GM12873 (cell line): ENCODE data around the gene DAPP1.

Experiments
- TF ChIP-seq, protein P1 (sequence below): IDR thresholded peaks from 2 replicates; pipeline ENCODE4 v1.5.1; 2012; ENCODE audit warnings: low read depth, mild to moderate bottlenecking, moderate library complexity, low read length, control low read depth; ENCODE audit not compliant: insufficient read depth; ENCODE audit errors: missing control alignments

DAPP1 gene, protein sequence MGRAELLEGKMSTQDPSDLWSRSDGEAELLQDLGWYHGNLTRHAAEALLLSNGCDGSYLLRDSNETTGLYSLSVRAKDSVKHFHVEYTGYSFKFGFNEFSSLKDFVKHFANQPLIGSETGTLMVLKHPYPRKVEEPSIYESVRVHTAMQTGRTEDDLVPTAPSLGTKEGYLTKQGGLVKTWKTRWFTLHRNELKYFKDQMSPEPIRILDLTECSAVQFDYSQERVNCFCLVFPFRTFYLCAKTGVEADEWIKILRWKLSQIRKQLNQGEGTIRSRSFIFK

DNA sequence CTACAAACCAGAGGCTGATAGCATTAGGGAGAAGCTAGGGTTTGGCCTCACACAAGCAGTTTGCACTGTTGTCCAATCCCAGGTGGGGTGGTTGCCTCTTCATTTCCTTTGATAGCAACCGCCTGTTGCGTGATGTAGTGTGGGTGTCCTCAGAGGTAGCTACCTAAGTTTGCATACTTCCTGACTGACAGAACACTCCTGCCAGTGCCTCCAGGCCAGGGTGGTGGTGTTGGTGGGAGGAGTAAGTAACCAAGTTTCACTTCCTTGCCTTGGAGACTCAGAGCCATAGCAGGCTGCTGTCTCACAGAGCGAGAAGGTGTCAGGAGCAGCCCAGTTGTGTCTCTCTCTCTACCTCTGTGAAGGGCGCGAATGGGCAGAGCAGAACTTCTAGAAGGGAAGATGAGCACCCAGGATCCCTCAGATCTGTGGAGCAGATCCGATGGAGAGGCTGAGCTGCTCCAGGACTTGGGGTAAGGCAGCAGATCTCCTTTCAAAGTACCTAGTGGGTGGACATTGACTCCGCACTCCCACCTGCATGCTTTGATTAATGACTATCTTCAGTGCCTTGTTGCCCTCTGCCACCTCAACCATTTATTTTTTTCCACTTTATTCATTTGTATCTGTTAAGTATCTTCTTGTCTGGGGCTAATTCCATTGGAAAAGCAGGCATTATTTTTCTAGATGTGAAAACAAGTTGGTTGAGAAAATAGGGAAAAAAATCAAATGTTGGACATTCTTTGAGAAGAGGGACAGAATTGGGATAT, at the start of gene DAPP1:
Gene DAPP1, plus strand, starts transcription at position 283 of the 764 bp plus-strand sequence. Its CDS starts 87 bp downstream, at position 370.
- TF ChIP-seq, protein P1, sequence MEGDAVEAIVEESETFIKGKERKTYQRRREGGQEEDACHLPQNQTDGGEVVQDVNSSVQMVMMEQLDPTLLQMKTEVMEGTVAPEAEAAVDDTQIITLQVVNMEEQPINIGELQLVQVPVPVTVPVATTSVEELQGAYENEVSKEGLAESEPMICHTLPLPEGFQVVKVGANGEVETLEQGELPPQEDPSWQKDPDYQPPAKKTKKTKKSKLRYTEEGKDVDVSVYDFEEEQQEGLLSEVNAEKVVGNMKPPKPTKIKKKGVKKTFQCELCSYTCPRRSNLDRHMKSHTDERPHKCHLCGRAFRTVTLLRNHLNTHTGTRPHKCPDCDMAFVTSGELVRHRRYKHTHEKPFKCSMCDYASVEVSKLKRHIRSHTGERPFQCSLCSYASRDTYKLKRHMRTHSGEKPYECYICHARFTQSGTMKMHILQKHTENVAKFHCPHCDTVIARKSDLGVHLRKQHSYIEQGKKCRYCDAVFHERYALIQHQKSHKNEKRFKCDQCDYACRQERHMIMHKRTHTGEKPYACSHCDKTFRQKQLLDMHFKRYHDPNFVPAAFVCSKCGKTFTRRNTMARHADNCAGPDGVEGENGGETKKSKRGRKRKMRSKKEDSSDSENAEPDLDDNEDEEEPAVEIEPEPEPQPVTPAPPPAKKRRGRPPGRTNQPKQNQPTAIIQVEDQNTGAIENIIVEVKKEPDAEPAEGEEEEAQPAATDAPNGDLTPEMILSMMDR: no peak

DNA sequence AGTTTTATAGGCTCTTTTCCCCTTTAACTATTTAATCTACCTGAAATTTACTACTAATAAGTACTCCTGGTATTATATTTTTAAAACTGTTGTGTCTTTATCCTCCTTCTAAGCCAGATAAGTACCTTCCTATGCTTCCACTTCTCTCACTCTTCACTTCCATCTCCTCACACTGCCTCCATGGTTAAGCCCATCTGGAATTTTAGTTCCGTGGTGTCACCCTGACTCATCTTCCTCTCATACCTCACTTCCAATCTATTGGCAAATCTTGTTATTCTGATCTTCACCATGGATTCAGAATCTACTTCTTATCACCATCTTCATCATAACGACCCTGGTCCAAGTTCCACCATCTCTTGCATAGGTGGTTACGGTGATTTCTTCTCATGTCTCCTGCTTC, 32.7 kb upstream of the DAPP1 start:
- TF ChIP-seq, protein P1: no peak

DNA sequence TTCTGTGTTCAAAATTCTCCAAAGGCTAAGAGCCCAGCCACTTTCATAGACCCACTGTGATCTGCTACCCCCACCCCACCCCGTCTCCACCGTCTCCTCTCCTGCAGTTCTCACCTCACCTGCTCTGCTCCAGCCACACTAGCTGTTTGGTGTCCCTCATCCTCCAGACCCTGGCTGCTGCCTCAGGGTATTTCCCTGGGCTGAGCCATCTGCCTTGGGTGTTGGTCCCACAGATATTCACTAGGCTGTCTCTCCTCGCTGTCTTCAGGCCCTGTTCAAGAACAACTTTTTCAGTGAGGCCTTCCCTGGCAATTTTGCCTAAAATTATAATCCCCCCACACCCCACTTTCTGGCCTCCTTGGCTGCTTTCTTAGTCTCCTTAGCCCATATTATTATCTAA, 31.8 kb upstream of the DAPP1 start:
- TF ChIP-seq, protein P1: no peak

DNA sequence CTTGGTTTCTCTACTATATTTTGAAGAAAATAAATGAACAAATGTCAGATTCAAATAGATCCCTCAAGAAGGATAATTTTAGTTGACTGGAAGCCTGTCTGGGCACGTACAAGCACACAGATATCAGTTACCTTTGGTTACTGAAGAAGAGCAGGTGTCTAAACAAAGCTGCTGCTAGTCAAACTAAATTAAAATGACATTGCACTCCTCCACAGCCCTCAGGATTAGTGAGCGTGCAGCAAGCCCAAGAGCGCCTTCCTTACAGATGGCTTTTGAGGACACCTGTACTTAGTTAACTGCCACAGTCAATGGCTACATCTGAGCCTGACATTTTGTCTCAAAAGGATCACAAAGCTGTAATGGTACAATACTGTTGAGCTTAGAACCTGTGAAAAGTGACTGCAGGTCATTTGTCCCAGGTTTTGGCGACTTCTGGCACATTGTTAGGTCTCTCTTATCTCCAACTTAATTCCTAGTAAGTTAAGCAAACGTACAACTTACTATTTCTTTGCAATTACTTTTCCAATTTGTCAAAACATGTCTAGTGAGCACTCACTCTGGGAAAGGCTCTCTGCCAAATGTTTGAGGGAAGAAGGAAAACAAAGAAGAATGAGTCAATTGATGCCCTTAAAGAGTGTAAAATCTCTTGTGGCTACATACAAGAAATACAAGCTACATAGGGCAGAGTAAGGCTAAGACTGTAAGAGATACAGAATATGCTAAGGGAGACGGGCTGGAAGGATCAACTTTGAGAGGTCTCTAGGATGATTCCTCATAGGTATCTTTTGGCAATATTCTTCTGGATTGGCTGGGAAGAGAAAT, 25.6 kb upstream of the DAPP1 start:
- TF ChIP-seq, protein P1: no peak

DNA sequence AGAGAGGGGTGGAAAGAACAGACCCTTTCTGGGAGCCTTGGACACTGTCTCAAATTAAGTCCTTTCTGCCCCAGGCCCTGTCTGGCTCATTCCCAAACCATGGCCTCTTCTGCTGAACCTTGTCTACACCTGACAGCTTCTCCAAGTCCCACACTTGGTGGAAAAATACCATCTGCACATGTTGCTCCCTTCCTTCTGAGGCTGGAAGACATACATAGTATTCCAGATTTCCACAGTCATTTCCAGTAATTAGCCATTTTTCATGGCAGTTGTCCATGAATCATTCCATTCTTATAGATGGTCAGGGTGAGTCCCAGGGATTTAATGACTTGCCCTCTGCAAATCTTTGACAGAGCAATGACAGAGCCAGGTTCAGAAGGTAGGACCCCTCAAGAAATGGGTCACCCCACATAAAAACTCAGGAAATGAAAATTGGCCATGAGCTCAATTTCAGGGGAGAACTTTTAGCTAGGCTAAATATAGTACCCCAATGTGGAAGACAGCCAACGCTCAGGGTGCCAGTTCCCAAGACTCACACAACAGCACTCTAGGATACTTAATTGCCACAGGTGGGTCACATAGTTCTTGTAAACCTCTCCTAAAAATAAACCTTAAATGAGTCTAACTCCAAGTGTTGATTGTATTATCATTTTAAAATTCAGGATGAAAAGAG, 16.2 kb upstream of the DAPP1 start:
- TF ChIP-seq, protein P1: no peak

DNA sequence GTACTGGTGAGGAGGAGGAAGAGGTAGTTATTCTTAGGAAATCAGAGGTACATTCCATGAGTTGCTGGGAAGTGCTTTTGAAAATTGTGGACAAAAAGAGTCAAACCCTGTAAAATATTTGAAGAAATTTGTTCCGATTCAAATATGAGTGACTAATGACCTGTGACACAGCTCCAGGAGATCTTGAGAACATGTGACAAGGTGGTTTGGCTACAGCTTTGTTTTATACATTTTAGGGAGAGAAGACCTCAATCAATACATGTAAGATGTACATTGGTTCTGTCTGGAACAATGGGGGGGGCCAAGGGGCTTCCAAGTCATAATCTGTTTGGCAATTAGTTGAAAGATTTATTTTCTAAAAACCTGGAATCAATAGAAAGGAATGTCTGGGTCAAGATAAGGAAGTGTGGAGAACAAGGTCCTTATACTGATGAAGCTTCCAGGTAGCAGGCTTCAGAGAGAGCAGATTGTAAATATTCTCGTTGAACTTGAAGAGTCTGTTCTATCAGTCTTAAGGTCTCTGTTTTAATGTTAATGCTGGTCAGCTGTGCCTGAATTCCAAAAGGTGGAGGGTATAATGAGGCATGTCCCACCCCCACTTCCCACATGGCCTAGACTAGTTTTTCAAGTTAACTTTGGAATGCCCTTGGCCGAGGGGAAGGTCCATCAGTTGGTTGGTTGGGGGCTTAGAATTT, 15.5 kb upstream of the DAPP1 start:
- TF ChIP-seq, protein P1: no peak
